GM12878 (cell line): ENCODE measurements around the gene MAML2. TPM values are rescaled to one million over a fixed set of nuclear protein-coding genes. Genes with fewer than 3 reads are reported as not detected.
A peak's percentile ranks its signal among the peaks of the same experiment; 100 is the strongest.

Experiments used
- BACH1 ChIP-seq: fragments of 450-650 bp; IDR thresholded peaks from 2 replicates; pipeline ENCODE4 v1.6.1; 2017; ENCODE audit warnings: mild to moderate bottlenecking, borderline replicate concordance
- BCL11A ChIP-seq: IDR thresholded peaks from 2 replicates; pipeline ENCODE4 v1.6.1; 2011; ENCODE audit warnings: low read depth, low read length
- CREM ChIP-seq: IDR thresholded peaks from 2 replicates; pipeline ENCODE4 v1.6.1; 2014; ENCODE audit warnings: antibody characterized with exemption, low read depth
- CUX1 ChIP-seq: IDR thresholded peaks from 2 replicates; pipeline ENCODE4 v1.6.1; 2012; ENCODE audit warnings: improper control_type of control experiment, low read depth, low read length; ENCODE audit not compliant: insufficient replicate concordance
- EED ChIP-seq: sonication (generic); IDR thresholded peaks from 2 replicates; pipeline ENCODE4 v1.6.1; 2016; ENCODE audit warnings: antibody characterized with exemption, low read depth
- EP300 ChIP-seq, 2 experiments: fragments of 150-350 bp in 1 of 2; IDR thresholded peaks; 2 replicates each; pipeline ENCODE4 v1.6.1; 2011 to 2012; ENCODE audit warnings: low read depth in 2 of 2, low read length in 2 of 2, borderline replicate concordance in 1 of 2, improper control_type of control experiment in 1 of 2, inconsistent platforms in 1 of 2; ENCODE audit not compliant: control insufficient read depth in 1 of 2
- IKZF1 ChIP-seq: fragments of 450-650 bp; conservative IDR thresholded peaks from 2 replicates; pipeline ENCODE4 v1.6.1; 2017; ENCODE audit warnings: antibody characterized with exemption, mild to moderate bottlenecking
- JUND ChIP-seq: IDR thresholded peaks from 2 replicates; pipeline ENCODE4 v1.6.1; 2012; ENCODE audit warnings: low read depth, mild to moderate bottlenecking, low read length, improper control_type of control experiment, moderate library complexity
- MEF2A ChIP-seq: IDR thresholded peaks from 2 replicates; pipeline ENCODE4 v1.6.1; 2011; ENCODE audit warnings: low read depth, mild to moderate bottlenecking, low read length, moderate library complexity; ENCODE audit not compliant: insufficient read depth
- MEF2B ChIP-seq: fragments of 450-650 bp; IDR thresholded peaks from 2 replicates; pipeline ENCODE4 v1.6.1; 2018; ENCODE audit warnings: mild to moderate bottlenecking, moderate library complexity; ENCODE audit not compliant: partially characterized antibody, poor library complexity, severe bottlenecking
- MXI1 ChIP-seq: fragments of 150-350 bp; IDR thresholded peaks from 2 replicates; pipeline ENCODE4 v1.6.1; 2011; ENCODE audit warnings: low read depth, mild to moderate bottlenecking, inconsistent platforms, low read length, improper control_type of control experiment
- PAX5 ChIP-seq: IDR thresholded peaks from 2 replicates; pipeline ENCODE4 v1.6.1; 2011; ENCODE audit warnings: low read depth, low read length, borderline replicate concordance
- RELB ChIP-seq: fragments of 450-650 bp; IDR thresholded peaks from 2 replicates; pipeline ENCODE4 v1.6.1; 2017; ENCODE audit warnings: low read depth, mild to moderate bottlenecking, moderate library complexity
- SMARCA5 ChIP-seq: fragments of 450-650 bp; IDR thresholded peaks from 2 replicates; pipeline ENCODE4 v1.6.1; 2017; ENCODE audit warnings: mild to moderate bottlenecking
- SP1 ChIP-seq: IDR thresholded peaks from one replicate; pipeline ENCODE4 v1.6.1; 2011; ENCODE audit warnings: low read depth, low read length
- ZNF207 ChIP-seq: fragments of 450-650 bp; IDR thresholded peaks from 2 replicates; pipeline ENCODE4 v1.6.1; 2014; ENCODE audit warnings: antibody characterized with exemption, mild to moderate bottlenecking, borderline replicate concordance
- polyA plus RNA-seq, 11 experiments: library from polyadenylated mRNA; depleted of rRNA in 4 of 11; unstranded in 6 of 11; stranded (reverse) in 5 of 11; fragments of >200 nt; fragmentation: Nextera tagmentation in 4 of 11; fragmentation: Illumina TruSeq in 1 of 11; extraction: Ambion mirVana in 4 of 11; extraction: Trizol in 1 of 11; gene quantifications; 1 replicate in 1 of 11; 2 replicates in 10 of 11; pipeline versions ENCODE4 v1.2.1 to v1.2.3, GENCODE V29; 2011 to 2016; ENCODE audit warnings: inconsistent platforms in 2 of 11, missing spikeins in 2 of 11, low read depth in 1 of 11
- total RNA-seq, 4 experiments: library from RNA; depleted of rRNA in 3 of 4; stranded (reverse); fragments of >200 nt in 3 of 4; fragmentation: Illumina TruSeq in 1 of 4; extraction: Trizol in 1 of 4; gene quantifications; 2 replicates each; pipeline versions ENCODE4 v1.2.1 to v1.2.3, GENCODE V29; 2013 to 2021
- TF ChIP-seq, protein P1 (sequence below): fragments of 450-650 bp; IDR thresholded peaks from 2 replicates; pipeline ENCODE4 v1.6.1; 2016; ENCODE audit warnings: mild to moderate bottlenecking

Gene MAML2
- total and polyA plus RNA-seq, 10 of the 15 experiments (the other 5 are each of a cell fraction or from before 2014, with no cell fraction given) = 2.5 to 15.1 (median 12.0) TPM

DNA sequence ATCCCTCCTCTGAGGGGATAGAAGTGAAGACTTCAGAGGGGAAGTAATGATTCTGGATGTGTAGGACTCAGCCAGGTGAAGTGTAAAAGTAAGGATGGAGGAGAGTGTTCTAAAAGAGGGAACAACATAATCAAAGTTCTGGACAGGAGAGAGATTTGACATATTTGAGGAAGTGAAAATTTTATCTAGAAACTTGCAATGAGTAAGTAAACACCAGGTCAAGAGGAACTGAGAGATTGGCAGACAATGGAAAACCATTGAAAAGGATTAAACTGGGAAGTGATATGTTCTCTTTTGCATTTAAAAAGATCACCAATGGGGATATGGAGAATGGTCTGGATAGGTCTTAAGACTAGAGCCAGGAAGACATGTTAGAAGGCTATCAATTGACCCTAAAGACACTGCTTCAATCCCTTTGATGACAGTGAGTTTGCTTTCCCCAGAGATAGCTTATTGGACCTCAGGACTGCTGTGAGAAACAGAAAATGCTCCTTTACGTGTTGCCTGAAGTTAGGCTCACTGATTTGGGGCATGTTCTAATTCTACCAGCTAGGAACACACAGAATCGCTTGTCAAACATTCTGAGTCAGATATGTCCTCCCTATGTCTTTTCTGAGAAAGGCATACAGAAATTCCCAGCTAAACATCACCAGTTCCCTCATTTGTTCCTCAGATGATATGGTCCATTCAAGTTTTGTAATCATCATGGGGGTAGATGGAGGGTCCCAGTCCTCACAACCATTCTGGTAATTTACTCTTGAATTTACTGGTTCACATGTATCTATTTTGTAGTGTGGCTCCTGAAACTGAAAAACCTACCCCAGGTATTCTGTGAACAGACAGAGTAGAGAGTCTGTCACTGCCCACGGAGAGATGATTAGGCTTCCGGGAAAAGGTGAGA is 144.9 kb downstream of the MAML2 start (continued):
- TF ChIP-seq CUX1 (peak; percentile 98), SP1 (peak; percentile 9), CREM (0 out of 2 replicates have a peak, but pooled peaks have one; percentile 52), ZNF207 (no peak), BCL11A (peak; percentile 83), RELB (peak; percentile 96), MEF2B (peak; percentile 4), EED (peak; percentile 95), EP300 (IDR thresholded peaks at IDR 0.05; ENCODE audit: borderline replicate concordance in 1 of 2, control insufficient read depth in 1 of 2, low read depth in 2 of 2, low read length in 2 of 2) (peak; percentile 82 to 97), MXI1 (0 out of 2 replicates have a peak, but pooled peaks have one; percentile 54), PAX5 (peak; percentile 52; the same call in 1 of the 2 replicates), BACH1 (peak; percentile 15; the same call in 1 of the 2 replicates), JUND (no peak), IKZF1 (peak; percentile 99), SMARCA5 (peak; percentile 38; the same call in 1 of the 2 replicates), MEF2A (peak; percentile 68)
- TF ChIP-seq, protein P1, sequence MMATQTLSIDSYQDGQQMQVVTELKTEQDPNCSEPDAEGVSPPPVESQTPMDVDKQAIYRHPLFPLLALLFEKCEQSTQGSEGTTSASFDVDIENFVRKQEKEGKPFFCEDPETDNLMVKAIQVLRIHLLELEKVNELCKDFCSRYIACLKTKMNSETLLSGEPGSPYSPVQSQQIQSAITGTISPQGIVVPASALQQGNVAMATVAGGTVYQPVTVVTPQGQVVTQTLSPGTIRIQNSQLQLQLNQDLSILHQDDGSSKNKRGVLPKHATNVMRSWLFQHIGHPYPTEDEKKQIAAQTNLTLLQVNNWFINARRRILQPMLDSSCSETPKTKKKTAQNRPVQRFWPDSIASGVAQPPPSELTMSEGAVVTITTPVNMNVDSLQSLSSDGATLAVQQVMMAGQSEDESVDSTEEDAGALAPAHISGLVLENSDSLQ = peak; percentile 61; the same call in 1 of the 2 replicates
